Hypothalamus (tissue), 51 donors: Measurements from ENCODE around the gene GTF2IRD1.
"Not testable (repeated sequence)": the region's sequence is repeated elsewhere in the genome, so short reads cannot be mapped to it uniquely, and the experiment has no call there.

Experiments
- DNase-seq, 51 donors: peaks; one replicate each; lab custom pipeline; 2025; lab: John Stamatoyannopoulos, UW

Gene GTF2IRD1

DNA sequence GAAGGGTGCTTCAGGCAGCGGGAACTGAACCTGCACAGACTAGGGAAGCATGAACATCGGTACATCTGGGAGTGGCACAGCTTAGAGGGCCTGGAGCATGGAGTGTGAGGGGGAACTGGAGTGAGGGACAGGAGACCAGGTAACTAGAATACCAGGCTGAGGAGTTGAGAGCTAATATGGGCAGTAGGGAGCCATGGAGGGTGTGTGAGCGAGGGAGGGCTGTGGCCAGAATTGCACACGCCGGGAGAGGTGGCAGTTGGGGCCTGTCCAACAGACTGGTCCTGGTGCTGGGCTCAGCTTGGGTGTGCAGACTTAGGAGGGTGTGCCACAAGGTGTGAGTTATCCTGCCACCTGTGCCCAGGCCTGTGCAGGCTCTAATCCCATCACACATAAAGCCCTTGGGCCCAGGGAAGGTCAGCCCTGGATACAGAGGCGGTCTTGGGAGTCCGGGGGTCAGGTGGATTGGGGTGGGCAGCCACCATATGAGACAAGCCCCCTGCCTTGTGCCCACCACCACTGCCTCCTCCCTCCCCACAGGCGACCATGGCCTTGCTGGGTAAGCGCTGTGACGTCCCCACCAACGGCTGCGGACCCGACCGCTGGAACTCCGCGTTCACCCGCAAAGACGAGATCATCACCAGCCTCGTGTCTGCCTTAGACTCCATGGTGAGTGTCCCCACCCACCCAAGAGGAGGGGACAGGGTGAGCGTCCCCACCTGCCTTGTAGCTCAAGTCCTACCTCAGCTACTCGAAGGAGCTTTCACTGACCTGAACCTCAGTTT lies 54.0 kb downstream of the GTF2IRD1 start:
- no peak for DNase-seq

DNA sequence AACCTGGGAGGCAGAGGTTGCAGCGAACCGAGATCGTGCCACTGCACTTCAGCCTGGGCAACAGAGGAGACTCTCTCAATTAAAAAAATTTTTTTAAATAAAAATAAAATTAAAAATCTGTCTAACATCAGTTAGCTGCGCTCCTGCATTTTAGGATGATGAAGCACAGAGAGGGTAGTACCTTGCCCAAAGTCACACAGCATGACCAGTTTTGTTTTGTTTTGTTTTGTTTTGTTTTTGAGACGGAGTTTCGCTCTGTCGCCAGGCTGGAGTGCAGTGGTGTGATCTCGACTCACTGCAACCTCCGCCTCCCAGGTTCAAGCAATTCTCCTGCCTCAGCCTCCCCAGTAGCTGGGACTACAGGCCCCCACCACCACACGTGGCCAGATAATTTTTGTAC lies 55.7 kb downstream of the GTF2IRD1 start:
- not testable (repeated sequence) for DNase-seq

DNA sequence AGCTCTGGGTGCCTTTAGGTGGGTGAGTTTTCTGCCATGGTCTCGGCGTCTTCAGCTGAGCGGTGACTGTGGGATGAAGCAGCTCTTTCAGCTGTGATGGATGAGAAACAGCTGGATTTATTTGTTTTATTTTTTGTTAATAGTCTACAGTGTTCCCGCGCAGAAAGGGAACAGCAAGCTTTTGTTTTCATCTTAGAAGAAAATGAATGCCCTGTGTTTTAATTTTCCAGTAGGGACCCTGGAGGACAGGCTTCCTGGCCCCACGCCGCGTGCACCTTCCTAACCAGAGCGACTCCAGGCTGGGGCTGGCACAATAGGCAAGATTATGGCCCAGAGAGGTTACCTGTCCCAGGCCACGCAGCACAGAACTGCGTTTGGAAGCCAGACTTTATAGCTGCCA lies 57.6 kb downstream of the GTF2IRD1 start:
- peak in 2 of 51 donors; percentile 8 to 19 for DNase-seq

- no peak for DNase-seq
Measured at GRCh38 chr7:74512762-74513161, 59.1 kb downstream of the GTF2IRD1 start.

GRCh38 chr7:74514131-74514591 lies 60.5 kb downstream of the GTF2IRD1 start:
- DNase-seq = peak in 8 of 51 donors; percentile 9 to 45 (median 20)

DNA sequence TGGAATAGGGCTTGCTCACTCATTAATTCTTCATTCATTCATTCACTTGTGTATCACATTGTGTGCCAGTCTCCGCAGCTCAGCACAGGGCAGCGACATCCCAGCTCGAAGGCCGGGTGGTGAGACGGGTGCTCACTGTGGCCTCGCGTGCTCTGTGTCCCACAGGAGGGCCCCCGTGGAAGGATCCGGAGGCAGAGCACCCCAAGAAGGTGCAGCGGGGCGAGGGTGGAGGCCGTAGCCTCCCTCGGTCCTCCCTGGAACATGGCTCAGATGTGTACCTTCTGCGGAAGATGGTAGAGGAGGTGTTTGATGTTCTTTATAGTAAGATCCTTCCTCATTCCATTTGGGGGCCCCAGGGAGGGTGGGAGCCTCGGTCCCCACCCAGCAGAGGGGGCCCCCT lies 61.6 kb downstream of the GTF2IRD1 start:
- DNase-seq = no peak

- no peak for DNase-seq
Measured at GRCh38 chr7:74516214-74516613, 62.5 kb downstream of the GTF2IRD1 start.

GRCh38 chr7:74518041-74518440 lies 64.3 kb downstream of the GTF2IRD1 start:
- DNase-seq = no peak

- no peak for DNase-seq
Measured at GRCh38 chr7:74518654-74519053, 64.9 kb downstream of the GTF2IRD1 start.

DNA sequence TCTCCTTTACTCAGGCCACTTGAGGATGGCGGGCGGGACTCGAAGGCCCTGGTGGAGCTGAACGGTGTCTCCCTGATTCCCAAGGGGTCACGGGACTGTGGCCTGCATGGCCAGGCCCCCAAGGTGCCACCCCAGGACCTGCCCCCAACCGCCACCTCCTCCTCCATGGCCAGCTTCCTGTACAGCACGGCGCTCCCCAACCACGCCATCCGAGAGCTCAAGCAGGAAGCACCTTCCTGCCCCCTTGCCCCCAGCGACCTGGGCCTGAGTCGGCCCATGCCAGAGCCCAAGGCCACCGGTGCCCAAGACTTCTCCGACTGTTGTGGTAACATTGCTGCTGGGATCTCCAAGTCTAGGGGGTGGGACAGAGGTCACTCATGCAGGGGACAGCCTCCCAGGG lies 65.7 kb downstream of the GTF2IRD1 start:
- DNase-seq = no peak

GRCh38 chr7:74521855-74522254 lies 68.1 kb downstream of the GTF2IRD1 start:
- no peak for DNase-seq

- no peak for DNase-seq
Measured at GRCh38 chr7:74522281-74522905, 68.7 kb downstream of the GTF2IRD1 start.

DNA sequence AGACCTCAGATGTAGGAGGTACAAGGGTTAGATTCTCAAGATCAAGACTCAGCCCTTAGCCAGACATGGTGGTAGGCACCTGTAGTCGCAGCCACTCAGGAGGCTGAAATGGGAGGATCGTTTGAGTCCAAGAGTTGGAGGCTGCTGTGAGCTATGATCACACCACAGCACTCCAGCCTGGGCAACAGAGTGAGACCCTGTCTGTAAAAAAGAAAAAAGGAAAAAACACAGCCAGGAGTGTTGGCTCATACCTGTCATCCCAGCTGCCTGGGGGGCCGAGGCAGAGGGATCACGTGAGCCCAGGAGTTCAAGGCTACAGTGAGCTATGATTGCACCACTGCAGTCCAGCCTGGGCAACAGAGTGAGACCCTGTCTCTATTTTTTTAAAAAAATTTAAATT lies 69.3 kb downstream of the GTF2IRD1 start:
- no peak for DNase-seq

- DNase-seq = no peak
Measured at GRCh38 chr7:74525140-74525539, 71.4 kb downstream of the GTF2IRD1 start.

- DNase-seq = no peak
Measured at GRCh38 chr7:74525881-74526280, 72.2 kb downstream of the GTF2IRD1 start.

DNA sequence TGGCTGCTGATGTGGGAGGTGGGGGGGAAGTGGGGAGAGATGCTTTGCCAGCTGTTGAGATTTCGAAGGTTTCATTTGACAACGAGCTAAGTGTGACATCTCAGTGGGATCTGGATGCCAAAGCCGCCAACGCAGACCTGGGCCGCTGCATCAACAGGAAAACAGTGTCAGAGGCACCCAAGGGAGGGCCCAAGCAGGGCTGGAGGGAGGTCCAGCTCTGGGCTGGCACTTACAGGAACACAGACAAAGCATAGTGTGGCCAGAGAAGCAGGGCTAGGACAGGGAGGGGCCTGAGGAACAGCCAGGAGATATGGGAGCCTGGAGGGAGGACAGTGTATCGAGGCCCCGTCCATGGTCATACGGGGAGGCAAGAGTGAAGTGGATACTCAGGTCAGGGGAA lies 73.1 kb downstream of the GTF2IRD1 start:
- DNase-seq = no peak

- no peak for DNase-seq
Measured at GRCh38 chr7:74527842-74528241, 74.1 kb downstream of the GTF2IRD1 start.

DNA sequence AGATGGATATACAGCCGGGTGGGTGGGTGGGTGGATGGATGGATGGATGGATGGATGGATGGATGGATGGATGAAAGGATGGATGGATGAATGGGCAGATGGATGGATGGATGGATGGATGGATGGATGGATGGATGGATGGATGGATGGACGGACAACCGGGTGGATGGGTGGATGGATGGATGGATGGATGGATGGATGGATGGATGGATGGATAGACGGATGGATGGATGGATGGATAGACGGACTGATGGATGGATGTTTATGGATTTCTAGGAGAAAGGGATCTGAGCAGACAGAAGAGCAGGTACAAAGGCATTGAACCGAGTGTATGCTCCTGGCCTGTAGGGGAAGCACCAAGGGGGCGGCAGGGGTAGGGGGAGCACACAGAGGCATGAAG lies 75.1 kb downstream of the GTF2IRD1 start:
- not testable (repeated sequence) for DNase-seq

DNA sequence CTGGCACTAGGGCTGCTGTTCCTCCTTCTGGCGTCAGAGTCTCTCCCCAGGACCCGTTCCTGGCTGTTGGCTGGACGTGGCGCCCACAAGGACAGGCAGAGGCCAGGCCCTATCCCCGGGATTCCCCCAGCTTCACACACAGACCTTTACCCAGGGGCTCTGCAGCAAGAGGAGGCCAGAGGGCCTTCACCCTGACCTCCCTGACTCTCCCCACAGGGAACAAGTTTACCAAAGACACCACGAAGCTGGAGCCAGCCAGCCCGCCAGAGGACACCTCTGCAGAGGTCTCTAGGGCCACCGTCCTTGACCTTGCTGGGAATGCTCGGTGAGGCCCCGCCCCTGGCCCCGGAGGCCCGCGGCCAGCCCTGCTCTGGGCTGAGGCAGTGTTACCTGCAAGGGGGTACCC lies 82.2 kb downstream of the GTF2IRD1 start:
- DNase-seq = no peak

DNA sequence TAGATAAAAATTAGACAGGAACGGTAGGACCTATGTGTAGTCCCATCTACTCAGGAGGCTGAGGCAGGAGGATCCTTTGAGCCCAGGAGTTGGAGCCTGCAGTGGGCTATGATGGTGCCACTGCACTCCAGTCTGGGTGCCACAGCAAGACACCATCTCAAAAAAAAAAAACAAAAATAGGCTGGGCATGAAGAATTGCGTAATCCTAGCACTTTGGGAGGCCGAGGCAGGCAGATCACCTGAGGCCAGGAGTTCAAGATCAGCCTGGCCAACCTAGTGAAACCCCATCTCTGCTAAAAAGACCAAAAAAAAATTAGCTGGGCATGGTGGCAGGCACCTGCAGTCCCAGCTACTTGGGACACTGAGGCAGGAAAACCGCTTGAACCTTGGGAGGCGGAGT lies 88.2 kb downstream of the GTF2IRD1 start:
- DNase-seq = not testable (repeated sequence)

DNA sequence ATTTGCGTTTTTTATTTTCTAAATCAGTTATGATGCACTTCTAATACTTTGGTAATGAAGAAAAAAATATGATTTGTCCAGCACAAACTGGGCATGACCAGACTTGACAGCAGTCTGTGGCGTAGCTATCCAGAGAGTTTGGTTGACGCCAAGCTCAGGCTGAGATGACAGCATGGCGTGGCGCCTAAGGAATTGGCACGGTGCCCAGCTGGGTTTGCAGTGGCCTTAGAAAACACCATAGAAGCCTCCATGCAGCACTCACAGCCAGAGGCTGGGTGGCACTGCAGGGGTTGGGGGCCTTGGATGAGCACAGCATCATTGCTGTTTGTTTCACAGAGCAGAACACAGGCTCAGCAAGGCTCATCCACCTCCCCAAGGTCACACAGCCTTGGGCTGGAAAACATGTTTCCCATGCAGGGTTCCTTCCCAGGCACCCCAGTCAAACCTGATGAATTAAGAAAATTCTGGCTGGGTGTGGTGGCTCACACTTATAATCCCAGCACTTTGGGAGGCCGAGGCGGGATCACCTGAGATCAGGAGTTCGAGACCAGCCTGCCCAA lies 88.9 kb downstream of the GTF2IRD1 start:
- peak in 37 of 51 donors; percentile 1 to 64 (median 31) for DNase-seq
